Stomach (tissue), 9 donors: Measurements from ENCODE around the gene HS6ST2. TPM values are rescaled to one million over a fixed set of nuclear protein-coding genes. Genes with fewer than 3 reads are reported as not detected.

Experiments
- DNase-seq, 2 donors: peaks; one replicate each; pipeline versions ENCODE4 v3.0.0 to v3.0.0-alpha.2; 2013 to 2019
- H3K27ac ChIP-seq, 5 donors: fragments of 200-600 bp in 4 of 5; sonication (generic) in 4 of 5; one replicate each; pipeline ENCODE4 v1.5.1; 2013 to 2019; ENCODE audit warnings: mild to moderate bottlenecking in 1 of 5, moderate library complexity in 1 of 5
- H3K27me3 ChIP-seq, 3 donors: fragments of 200-600 bp; sonication (generic); one replicate each; pipeline ENCODE4 v1.5.1; 2017 to 2019; ENCODE audit warnings: mixed run types in 1 of 3
- H3K36me3 ChIP-seq, 4 donors: fragments of 200-600 bp; sonication (generic); 1 replicate in 3 of 4; 2 replicates in 1 of 4; pipeline ENCODE4 v1.5.1; 2016 to 2019
- H3K4me1 ChIP-seq, 4 donors: fragments of 200-600 bp; sonication (generic); one replicate each; pipeline ENCODE4 v1.5.1; 2016 to 2019
- H3K4me3 ChIP-seq, 4 donors: fragments of 200-600 bp; sonication (generic) in 3 of 4; one replicate each; pipeline ENCODE4 v1.5.1; 2016 to 2019; ENCODE audit warnings: mild to moderate bottlenecking in 1 of 4
- H3K9me3 ChIP-seq, 4 donors: fragments of 200-600 bp; sonication (generic); one replicate each; pipeline ENCODE4 v1.5.1; 2016 to 2019
- EP300 ChIP-seq: sonication (generic); formaldehyde crosslinking; IDR thresholded peaks from one replicate; pipeline ENCODE4 v1.6.1; 2017; ENCODE audit warnings: antibody characterized with exemption
- POLR2A ChIP-seq, 4 donors: fragments of 450-650 bp; IDR thresholded peaks; one replicate each; pipeline ENCODE4 v1.6.1; 2016; ENCODE audit warnings: antibody characterized with exemption in 4 of 4, control low read depth in 2 of 4, mild to moderate bottlenecking in 1 of 4, moderate library complexity in 1 of 4
- POLR2AphosphoS5 ChIP-seq, 3 donors: sonication (generic); formaldehyde crosslinking; IDR thresholded peaks; one replicate each; pipeline ENCODE4 v1.6.1; 2016; ENCODE audit warnings: antibody characterized with exemption in 3 of 3
- WGBS, 5 donors: extraction: QIAGEN DNeasy Blood & Tissue Kit in 3 of 5; methylation state at CpG; one replicate each; pipeline versions ENCODE4 v1.1.5 to v1.1.7; 2013 to 2018; 5-methylcytosine and 5-hydroxymethylcytosine counted together
- intact Hi-C: fragments of 100-400 bp; cut with DNase I; formaldehyde crosslinking; loops from one replicate; pipeline ENCODE4 v1.15.1; 2023; ENCODE audit warnings: low total_unique reads
- polyA plus RNA-seq, 3 donors: library from polyadenylated mRNA; stranded (reverse); fragments of 200-250 nt; gene quantifications; one replicate each; pipeline ENCODE4 v1.2.3, GENCODE V29; 2013
- total RNA-seq, 5 donors: library from RNA; depleted of rRNA; stranded (reverse); fragments of >200 nt; gene quantifications; one replicate each; pipeline versions ENCODE4 v1.1.0 to v1.2.3, GENCODE V29; 2014 to 2016
- TF ChIP-seq, protein P1 (sequence below), 7 experiments: fragments of 450-650 bp in 4 of 7; fragments of 200-600 bp in 3 of 7; sonication (generic) in 3 of 7; IDR thresholded peaks; one replicate each; pipeline ENCODE4 v1.5.1; 2016 to 2019; ENCODE audit warnings: antibody characterized with exemption in 7 of 7, control low read depth in 2 of 7, mild to moderate bottlenecking in 1 of 7
- donor health status: healthy with polysubstance abuse.
- donor health status: Bipolar disorder and iron deficiency.
- donor health status: healthy.

The HS6ST2 gene
- total and polyA plus RNA-seq, 8 donors: 0.25 to 4.0 (median 0.89) TPM; not detected in 1

DNA sequence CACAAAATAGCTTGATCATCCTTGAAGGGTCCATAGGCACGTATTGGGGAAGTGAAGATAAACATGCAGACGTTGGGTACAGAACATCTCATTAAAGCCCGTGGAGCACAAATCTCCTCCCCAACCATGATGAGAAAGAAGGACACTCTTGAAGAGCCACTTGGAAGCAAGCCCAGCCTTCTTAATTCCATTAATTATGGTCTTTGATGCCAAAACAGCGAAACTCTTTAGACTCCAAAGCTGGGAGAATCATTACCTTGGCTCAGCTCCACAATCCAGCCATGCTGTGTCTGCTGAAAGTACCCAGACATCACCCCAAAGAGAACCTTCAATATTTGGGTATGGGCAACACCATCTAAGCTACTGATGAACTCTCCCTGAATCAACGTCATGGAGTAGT is 300.6 kb downstream of the HS6ST2 start:
- DNase-seq: no peak

DNA sequence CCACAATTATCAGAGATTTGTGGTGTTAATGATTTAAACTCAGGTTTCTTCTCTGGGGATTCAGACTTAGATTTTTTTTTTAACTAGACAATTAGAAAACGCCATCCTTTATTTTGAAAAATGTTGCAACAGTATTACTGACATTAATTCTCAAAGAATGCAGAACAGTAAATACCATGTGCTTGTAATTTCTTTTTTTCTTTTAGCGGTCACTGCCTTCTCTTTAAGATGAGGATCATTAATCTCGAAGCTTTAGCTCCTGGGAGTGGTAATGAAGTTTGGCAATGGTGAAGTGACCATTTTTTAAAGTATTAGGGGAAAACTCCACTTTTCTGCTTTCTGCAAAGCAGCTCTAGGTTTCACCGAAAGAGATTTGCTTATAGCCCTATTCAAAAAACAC is 305.6 kb downstream of the HS6ST2 start:
- H3K9me3 ChIP-seq: no peaks in the 10 kb centered on the region
- peaks cover 0 to 11% (median 0%) of the 10 kb centered on the region in 3 donors for H3K27me3 ChIP-seq
- 44 to 57% (median 55%) methylated on average over 4 of the region's 4 CpGs for WGBS, 5 donors
- intact Hi-C loops: no loop called here
- no peaks in the 10 kb centered on the region for H3K36me3 ChIP-seq
- no peak for DNase-seq
- no peaks in the 10 kb centered on the region for H3K4me1 ChIP-seq
- TF ChIP-seq POLR2A (IDR thresholded peaks at IDR 0.05) (no peak), POLR2AphosphoS5 (IDR thresholded peaks at IDR 0.05) (no peak), EP300 (no peak)
- TF ChIP-seq, protein P1, sequence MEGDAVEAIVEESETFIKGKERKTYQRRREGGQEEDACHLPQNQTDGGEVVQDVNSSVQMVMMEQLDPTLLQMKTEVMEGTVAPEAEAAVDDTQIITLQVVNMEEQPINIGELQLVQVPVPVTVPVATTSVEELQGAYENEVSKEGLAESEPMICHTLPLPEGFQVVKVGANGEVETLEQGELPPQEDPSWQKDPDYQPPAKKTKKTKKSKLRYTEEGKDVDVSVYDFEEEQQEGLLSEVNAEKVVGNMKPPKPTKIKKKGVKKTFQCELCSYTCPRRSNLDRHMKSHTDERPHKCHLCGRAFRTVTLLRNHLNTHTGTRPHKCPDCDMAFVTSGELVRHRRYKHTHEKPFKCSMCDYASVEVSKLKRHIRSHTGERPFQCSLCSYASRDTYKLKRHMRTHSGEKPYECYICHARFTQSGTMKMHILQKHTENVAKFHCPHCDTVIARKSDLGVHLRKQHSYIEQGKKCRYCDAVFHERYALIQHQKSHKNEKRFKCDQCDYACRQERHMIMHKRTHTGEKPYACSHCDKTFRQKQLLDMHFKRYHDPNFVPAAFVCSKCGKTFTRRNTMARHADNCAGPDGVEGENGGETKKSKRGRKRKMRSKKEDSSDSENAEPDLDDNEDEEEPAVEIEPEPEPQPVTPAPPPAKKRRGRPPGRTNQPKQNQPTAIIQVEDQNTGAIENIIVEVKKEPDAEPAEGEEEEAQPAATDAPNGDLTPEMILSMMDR (IDR thresholded peaks at IDR 0.05): no peak
- H3K4me3 ChIP-seq: no peak overlapping the region
- no peak overlapping the region for H3K27ac ChIP-seq

More for the DNA sequence above, 300.6 kb downstream of the HS6ST2 start:
- intact Hi-C loops: no loop called here
- Histone ChIP-seq H3K9me3 (no peaks in the 10 kb centered on the region), H3K27ac (no peak overlapping the region), H3K4me1 (no peaks in the 10 kb centered on the region), H3K36me3 (no peaks in the 10 kb centered on the region), H3K4me3 (no peak overlapping the region), H3K27me3 (peaks cover 0 to 7% (median 0%) of the 10 kb centered on the region in 3 donors)
- no peak for TF ChIP-seq EP300
- TF ChIP-seq, protein P1 (IDR thresholded peaks at IDR 0.05): no peak
- no peak for TF ChIP-seq POLR2A (IDR thresholded peaks at IDR 0.05)
- TF ChIP-seq POLR2AphosphoS5 (IDR thresholded peaks at IDR 0.05): no peak
- WGBS, 5 donors: 43 to 67% (median 60%) methylated on average over 5 of the region's 5 CpGs

DNA sequence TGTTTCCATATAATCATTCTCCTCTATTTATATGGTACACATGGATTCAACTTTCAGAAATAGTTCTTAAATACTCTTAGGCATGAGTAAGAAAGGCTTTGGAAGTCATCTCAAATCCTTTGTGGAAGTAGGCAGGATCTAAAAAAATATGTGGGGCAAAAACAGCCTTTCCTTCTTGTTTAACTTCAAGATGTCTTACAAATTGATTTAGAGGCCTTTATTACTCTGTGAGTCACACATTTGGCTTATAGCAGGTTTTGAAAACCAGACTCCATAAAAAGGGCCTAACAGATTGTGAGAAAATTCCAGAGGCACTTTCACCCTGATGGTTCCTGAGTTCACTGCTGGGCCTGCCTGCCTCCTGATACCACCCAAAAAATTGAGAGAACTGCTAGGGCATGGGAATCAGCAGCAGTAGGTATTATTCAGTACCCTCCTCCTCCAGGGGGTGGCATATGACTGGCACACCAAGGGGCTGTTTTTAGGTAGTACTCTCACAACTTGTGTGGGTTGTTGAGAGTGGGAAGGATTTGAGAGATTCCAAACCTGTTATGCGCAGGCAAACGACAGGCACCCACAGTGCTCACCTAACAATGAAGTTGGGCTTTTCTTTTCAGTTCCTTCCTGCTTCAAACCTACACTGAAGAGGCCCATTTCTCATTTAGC is 306.9 kb downstream of the HS6ST2 start:
- DNase-seq: no peak
- Histone ChIP-seq H3K4me1 (no peaks in the 10 kb centered on the region), H3K27me3 (peaks cover 0 to 11% (median 0%) of the 10 kb centered on the region in 3 donors), H3K4me3 (no peak overlapping the region), H3K36me3 (no peaks in the 10 kb centered on the region), H3K27ac (peak overlapping the region in 1 of 5 donors; percentile 27), H3K9me3 (no peaks in the 10 kb centered on the region)
- WGBS, 5 donors: 68 to 86% (median 76%) methylated on average over 2 of the region's 2 CpGs; no CpG with 5 or more reads in 1 of the 5 donors
- intact Hi-C loops: no loop called here
- TF ChIP-seq POLR2A (IDR thresholded peaks at IDR 0.05) (no peak), POLR2AphosphoS5 (IDR thresholded peaks at IDR 0.05) (no peak), EP300 (no peak)
- TF ChIP-seq, protein P1 (IDR thresholded peaks at IDR 0.05): no peak

DNA sequence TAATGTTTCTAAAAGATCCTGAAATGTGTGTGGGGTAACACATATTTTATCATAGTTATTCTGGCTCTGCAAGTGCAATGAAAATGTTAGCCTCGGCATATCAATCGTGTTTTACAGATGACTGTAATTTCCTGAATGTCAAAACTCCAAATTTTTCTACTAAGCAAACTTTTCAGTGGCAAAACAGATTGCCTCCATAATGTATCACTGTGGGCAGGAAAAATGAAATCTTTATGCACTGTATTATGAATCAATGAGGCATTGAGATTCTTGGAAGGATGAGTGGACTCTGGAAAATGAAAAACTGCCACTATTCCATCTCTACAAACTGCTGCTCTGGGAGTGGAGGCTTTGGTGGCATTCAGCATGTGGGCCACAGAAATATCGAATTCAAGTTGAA is 309.5 kb downstream of the HS6ST2 start:
- no peaks in the 10 kb centered on the region for H3K9me3 ChIP-seq
- WGBS, 5 donors: 76 to 89% (median 81%) methylated on average over 3 of the region's 3 CpGs
- H3K4me3 ChIP-seq: no peak overlapping the region
- no peak overlapping the region for H3K27ac ChIP-seq
- H3K4me1 ChIP-seq: no peaks in the 10 kb centered on the region
- DNase-seq: no peak
- TF ChIP-seq, protein P1 (IDR thresholded peaks at IDR 0.05): no peak
- TF ChIP-seq POLR2AphosphoS5 (IDR thresholded peaks at IDR 0.05) (no peak), EP300 (no peak), POLR2A (IDR thresholded peaks at IDR 0.05) (no peak)
- intact Hi-C loops: no loop called here
- peaks cover 0 to 8% (median 0%) of the 10 kb centered on the region in 3 donors for H3K27me3 ChIP-seq
- H3K36me3 ChIP-seq: no peaks in the 10 kb centered on the region
